Stimulated activated CD4-positive, alpha-beta T cell treated with anti-CD3 and anti-CD28 coated beads, Interleukin-4, amount 100 ng/mL, for 24 hours (primary cell): ENCODE measurements around the gene TMEM144.
"Not testable (repeated sequence)": the region's sequence is repeated elsewhere in the genome, so short reads cannot be mapped to it uniquely, and the experiment has no call there.

Experiments used
- DNase-seq: peaks from one replicate; pipeline ENCODE4 v3.0.0-alpha.2; 2020

TMEM144 gene

DNA sequence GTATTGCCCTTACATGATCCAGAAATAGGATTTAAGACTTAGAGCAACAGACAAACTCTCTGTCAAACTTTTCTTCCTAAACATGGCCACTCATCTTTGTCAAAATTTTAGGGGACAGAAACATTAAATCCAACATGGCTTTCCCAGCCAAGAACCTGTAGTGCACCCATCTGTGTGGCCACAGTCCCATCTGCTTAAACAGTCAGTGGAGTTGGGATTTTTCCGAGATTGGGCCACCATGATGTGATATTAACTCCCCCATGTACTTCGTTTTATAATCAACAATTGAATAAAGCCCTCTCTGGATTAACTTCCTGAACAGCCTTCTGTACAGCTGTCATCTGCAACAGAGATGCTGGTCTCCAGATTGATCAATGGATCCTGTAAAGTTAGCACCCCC is 28.9 kb downstream of the TMEM144 start:
- no peak for DNase-seq

DNA sequence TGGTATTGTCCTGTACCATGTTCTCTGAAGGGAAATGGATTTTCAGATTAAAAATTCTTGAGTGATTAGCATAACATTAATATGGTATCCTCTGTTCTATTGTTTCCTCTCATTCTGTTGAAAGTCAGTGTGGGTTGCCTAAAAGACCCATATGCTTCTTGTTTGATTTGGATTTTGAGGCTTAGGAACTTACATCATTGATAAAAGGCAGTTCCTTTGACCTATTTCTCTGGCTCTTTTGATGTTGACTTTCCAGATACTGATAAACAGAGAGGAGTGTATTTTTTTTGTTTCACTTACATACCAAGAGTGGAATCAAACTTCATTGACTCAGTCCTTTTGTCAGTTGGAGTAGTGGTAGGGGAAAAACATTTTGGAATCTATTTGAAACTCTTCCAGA is 32.8 kb downstream of the TMEM144 start:
- DNase-seq: no peak

DNA sequence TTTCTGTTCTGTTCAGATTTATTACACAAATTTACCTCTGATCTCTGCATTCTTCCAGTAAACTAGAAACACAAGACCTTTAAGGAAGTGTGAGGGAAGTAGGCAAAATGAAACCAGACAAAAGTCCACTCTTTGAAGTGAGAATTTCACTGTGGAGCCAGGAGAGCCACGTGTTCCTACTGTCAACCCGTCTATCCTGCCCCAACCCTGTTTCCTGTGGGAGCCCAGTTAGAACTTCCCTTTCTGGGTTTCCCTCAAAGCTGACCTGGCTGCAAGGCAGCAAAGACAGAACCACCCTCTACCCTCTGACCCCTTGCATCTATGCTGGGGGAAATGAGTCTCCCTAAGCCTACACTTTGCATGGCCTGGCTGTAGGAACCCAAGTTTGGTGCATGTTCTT is 40.0 kb downstream of the TMEM144 start:
- DNase-seq: no peak

DNA sequence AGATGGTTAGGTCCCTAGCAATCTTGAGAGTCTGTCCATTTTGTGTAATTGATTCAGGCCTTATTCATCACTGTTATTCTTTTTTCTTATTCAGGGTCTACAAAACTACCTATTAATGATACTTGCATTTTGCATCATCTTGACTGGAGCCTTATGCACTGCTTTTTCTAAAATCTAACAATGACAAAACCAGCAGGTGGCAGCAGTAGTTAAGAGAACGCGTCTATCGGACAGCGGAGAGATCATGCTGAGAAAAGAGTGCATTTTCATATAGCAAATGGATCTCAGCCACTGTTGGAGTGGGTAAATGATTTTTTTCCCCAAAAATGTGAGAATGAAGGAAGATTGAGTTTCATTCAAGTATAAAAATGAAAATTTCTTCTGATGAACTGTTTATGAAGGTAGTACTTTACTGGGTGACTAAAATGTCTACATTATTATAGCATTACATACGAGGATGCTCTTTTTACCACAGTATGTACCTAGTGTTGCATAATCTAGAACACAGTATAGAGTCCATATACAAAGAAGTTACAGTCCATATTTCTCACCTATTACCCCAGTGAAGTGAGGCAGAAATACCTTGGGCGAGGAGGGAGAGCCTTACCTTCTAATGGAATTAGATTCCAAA is 43.2 kb downstream of the TMEM144 start:
- peak; percentile 44 for DNase-seq

DNA sequence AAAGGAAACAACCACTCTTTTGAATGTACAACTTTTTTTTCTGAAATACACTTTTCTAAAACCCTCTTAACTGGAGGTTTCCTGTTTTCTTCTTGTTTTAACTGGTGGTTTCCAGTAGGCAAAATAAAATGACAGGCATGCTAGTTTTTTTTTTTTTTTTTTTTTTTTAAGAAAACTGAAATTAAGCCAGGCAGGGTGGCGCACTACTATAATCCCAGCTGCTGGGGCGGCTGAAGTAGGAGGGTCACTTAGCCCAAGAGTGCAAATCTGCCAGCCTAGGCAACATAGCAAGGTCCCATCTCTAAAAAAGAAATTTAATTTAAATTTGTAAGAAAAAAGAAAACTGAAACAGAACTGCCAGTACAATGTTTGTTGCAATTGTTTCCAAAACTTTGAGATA is 44.0 kb downstream of the TMEM144 start:
- no peak for DNase-seq

DNA sequence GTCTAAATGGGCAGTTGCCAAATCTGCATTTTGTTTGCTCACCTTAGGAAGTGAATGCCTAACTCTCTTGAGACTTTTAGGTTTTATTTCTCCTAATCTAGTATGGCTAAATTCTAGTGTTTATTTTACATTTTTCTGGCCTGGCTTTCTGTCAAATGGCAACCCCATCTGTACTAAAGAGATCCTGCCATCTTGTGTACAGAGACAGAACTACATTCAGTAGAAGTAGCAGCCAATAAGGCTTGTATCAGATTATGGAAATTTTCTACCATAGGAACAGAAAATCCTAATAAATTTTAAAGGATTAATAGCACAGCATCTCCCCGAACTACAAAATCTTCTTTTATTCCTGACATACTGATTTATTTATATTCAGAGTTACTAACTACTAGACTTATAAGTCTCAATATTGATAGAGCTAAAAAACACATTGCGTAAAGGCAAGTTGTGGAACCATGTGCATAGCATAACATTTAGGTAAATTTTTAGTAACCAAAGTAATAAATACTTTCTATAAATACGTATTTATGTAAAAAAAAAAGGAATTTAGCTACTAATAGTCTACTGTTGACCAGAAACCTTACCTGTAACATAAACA is 45.5 kb downstream of the TMEM144 start:
- no peak for DNase-seq

DNA sequence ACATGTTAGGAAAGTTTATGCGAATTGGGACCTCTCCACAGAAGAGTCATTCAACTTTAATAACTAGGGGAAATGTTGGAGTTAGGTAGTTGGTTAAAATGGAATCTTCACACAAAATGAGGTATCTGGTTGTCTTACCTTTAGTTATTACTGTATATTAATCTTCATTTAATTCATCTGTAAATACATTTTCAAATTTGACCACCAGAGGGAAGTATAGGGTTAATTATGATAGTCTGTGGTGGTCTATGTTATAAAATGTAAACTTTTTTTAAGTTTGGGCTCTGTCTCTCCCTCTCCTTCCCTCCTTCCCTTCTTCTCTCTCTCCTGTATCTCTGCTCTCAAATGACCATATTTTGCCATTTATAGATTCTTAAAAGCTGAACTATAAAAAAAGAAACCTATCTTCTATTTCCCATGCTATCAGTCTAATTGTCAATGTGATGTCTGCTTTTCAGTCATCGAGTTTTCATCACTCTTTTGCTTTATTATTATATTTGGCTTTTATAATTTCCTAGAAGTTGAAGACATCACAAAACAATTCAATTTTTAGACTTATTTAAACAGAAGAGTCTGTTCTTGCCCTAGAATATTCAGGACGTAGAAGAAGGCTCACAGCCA is 49.8 kb downstream of the TMEM144 start:
- DNase-seq: no peak

DNA sequence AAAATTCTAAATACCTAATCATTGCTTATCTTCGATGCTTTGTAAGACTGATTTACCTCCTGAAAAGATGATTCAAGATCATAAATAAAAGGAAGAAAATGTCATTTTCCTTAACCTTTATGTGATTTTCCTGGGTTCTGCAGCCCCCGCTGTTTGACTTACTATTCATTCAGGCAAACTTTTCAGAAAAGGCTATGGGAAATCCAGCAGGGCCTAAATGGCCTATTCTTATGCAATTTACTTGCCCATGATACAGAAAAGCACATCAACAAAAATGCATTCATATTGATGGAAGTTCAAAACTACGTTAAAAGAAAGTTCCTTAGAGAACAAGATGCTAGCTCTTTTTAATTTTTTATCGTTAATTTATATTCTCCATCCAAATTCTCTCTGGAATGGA is 51.2 kb downstream of the TMEM144 start:
- no peak for DNase-seq

DNA sequence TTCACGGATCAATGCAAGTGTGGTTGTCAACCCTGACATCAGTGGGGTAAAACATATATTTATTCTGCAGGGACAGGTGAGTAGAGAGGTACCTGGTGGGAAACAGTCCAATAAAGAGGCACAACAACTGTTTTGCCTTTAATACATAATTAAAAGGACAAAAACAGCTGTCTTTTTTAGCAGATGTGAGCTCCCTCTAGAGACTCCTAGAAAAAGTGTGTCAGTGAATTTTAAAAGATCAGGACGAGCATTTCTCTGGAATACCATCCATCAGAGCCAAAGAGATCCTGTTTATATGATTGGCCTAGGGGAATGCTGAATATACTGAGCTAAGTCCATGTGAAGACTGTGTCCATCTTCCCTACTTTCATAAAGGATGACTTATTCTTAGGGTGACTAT is 58.3 kb downstream of the TMEM144 start:
- DNase-seq: no peak

DNA sequence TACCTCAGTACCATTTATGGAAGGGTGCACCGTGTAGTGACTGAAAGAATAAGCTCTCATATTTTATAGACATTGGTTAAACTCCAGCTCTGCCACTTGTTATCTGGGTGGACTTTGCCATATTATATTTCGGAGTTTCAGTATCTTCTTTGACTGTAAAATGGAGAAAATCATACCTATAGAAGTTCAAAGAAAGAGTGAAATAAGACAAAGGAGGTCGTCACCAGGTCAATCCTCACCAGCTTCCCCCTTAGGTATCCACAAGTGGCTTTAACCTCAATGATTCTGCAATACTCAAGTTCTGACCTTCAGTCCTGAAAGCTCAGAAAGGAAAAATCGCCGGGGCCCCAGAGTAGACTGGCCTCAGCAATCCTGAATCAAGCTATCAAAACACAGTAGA is 64.3 kb downstream of the TMEM144 start:
- DNase-seq: no peak

DNA sequence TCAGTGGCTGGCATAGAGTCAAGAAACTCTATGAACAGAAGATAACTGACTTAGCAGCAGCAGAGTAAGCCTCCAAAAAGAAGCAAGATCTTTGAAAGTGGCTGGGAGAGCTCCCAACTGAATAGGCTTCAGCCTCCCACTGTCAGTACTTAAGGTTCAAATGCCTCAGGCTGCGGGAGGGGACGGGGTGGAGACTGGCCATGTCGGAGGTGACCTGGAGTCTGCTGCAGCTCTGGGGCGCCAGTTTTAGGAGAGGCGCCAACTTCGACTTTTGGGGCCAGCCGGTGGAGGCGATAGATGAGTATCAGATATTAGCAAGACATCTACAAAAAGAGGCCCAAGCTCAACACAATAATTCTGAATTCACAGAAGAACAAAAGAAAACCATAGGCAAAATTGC is 67.3 kb downstream of the TMEM144 start:
- no peak for DNase-seq

DNA sequence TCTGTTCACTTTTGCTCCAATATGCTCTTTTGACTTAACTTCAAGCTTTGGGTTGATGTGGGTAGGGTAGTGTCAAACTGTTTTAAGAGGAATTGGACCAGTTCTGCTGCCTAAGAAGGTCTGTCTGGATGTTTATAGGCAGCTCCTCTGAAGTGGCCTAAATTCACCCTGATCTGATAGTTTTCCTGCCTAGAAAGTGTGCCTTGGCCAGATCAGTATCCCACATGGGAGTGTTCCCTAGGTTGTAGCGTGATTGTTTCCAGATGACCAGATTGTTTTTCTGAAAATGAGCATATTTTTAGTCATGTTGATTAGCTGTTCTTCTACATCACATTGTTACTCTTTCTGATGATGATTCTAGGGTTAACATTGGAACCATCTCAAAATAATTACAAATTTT is 68.8 kb downstream of the TMEM144 start:
- not testable (repeated sequence) for DNase-seq

DNA sequence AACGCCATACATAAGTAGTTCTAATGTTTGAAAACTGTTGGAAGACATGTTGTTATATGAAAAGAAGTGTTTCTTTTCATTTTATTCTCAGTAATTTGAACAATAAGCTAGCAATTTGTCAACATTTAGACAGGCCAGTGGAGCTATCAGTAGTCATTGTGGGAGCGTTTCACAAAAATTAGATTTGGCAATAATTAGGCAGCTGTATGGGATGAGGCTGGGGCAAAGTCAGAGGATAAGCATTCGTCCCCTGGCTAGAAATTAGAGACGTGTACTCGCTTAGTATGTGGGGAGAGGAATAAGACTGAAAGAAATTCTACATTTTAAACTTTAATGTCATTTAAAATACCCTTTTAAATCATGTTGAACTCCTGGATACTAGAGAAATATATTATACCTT is 70.6 kb downstream of the TMEM144 start:
- no peak for DNase-seq

DNA sequence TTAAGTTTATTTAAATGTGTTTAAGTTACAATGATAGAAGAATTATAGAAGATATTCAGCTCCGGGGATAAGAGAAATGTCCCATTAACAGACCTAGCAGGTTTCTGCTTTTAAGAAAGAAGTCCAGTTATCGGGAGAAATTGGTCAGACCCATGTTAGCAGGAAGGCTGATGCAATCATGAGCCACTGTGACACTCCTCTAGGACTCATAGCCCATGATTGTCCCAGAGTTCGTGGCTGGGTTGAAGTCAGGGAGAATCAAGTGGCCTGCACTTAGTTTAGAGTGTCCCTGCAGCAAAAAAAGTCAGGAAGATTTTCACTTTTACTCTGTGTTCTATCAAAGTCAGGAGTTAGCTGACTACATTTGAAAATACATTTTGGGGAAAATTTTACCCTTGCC is 72.0 kb downstream of the TMEM144 start:
- no peak for DNase-seq

DNA sequence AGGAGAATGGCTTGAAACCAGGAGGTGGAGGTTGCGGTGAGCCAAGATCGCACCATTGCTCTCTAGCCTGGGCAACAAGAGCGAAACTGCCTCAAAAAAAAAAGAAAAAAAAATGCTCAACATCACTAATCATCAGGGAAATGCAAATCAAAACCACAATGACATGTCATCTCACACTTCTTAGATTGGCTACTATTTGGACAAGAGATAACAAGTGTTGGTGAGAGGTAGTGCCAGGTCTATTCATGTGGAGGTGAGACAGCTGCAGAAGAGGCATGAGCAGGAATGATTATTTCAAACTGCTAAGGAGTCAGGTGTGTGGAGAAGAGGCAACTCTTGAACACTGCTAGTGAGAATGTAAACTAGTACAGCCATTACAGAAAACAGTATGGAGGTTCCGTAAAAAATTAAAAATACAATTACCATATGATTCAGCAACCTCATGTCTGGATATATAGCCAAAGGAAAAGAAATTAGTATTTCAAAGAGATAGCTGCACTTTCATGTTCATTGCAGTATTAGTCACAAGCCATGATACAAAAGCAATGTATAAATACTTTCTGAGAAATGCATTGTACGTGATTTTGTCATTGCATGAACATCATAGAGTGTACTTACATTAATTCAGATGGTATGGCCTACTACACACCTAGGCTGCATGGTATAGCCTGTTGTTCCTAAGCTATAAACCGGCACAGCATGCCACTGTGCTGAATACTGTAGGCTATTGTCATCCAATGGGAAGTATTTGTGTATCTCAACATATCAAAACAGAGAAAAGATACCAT is 75.3 kb downstream of the TMEM144 start:
- DNase-seq: no peak

DNA sequence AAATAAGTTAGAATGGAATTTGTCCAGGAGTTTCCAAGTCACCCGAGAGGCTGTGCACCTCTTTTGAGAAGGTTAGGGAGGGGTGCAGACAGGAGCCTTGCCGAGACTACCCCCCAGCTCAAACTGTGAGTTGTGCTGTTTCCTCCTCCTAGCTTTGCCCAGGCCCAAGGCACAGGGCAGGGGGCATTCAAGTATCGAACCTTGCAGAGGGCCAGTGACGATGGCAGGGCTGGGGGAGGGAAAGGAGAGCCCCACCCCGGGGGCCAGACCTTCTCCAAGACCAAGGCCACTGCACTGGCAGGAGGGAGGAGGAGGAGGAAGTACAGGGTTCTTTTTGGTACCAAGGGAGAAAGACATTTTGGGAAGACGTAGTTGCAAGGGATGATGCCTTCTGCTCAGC is 80.6 kb downstream of the TMEM144 start:
- DNase-seq: no peak

DNA sequence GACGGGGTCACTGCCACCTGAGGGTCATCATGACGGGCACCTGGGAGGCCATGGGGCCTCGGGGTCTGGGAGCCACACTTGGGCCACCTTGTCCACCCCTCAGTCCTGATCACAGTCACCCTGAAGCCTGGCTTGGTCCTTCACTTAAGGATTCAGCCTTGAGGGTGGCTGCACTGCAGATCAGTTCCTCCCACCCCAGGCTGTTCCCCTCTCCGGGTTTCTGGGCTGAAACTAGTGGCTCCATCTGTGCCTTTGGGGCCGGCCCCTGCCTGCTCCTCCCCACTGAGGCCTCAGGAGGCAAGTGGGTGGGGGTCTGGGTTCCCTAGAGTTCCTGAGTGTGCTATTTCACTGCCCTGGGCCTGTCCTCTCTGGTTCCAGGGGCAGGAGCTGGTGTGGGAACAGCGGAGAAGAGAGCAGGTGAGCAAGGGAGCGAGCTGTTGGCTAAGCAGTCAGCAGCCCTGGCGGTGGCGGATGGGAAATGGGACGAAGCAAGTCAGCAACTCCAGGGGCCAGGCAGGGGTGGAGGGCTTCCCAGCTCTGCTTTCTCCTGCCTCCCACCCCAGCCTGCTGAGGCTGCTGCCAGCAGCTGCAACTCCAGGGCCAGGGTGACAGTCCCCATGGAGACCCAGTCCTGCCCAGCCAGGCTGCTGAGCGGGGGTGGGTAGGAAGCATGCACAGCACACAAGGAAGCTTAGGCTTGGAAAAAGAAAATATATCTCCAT is 81.2 kb downstream of the TMEM144 start:
- no peak for DNase-seq

DNA sequence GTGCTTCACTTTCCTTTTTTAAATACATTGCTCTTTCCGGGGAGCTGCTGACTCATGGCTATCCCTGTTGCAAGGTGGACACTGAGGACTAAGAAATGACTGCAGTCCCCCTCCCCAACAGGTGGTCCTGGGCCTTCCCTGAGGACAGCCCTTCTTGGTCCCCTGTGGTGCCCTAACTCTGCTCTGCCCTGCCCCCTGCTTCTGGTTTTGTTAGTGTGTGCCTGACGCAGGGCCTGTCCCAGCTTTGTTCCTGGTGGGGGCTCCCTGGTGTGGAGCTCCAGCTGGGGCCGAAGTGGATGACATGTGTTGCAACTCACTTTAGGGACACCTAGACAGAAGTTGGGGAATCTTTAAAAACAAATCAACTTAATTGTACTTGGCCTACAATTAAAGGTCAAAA is 81.9 kb downstream of the TMEM144 start:
- DNase-seq: no peak

DNA sequence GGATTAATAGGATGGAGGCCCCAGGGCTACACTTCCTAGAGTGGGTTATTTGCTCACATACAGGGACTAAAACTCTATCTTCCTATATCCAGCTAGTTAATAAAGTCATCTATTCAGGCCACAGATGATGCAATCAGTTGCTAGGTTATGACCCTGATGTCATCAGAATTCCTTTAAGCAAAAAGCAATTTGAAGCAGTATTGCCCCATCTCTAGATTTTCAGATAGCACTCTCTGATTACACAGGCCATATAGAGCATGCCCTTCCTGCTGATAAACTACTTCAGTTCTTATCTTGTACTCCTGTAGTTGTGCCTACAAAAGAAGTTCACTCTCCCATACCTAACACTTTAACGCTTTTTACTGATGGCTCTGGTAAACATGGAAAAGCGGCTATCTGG is 84.8 kb downstream of the TMEM144 start:
- no peak for DNase-seq

DNA sequence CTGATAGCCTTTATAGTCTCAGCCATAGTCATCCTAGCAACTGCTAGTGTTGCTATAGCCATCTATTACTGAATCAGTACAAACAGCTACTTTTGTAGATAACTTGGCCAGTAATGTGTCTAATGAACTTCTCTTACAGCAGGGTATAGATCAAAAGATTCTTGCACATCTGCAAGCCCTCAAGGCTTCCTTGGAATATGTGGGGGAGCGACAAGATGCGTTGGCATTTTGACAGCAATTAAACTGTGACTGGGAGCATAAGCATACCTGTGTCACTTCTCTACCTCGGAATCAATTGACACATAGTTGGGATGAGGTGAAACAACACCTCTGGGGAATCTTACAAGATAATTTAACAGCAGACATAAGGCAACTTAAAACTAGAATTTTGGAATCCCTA is 87.6 kb downstream of the TMEM144 start:
- DNase-seq: no peak

DNA sequence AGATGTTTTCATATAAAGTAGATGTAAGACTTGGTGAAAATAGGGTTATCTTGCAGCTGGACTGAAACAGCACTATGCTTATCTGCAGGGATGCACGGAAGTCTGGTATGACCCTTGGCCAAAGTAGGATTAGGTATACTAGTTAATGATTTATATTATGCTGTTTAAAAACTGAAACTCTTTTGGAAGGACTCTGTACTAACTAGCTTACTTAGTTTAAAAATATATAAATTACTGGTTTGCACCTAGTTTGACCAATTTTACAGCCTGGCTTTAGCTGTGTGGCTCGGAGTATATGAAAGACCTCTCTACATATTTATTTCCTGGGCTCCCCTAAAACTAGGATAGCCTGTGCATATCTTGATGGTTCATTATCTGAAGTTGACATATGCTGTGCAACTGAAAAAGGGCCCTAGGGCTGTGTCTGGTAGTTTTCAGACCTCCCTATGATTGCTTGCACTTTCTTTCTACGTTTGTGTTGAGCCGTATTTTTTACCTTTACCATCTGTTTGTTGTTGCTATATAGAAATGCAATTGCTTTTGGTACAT is 89.2 kb downstream of the TMEM144 start:
- no peak for DNase-seq

DNA sequence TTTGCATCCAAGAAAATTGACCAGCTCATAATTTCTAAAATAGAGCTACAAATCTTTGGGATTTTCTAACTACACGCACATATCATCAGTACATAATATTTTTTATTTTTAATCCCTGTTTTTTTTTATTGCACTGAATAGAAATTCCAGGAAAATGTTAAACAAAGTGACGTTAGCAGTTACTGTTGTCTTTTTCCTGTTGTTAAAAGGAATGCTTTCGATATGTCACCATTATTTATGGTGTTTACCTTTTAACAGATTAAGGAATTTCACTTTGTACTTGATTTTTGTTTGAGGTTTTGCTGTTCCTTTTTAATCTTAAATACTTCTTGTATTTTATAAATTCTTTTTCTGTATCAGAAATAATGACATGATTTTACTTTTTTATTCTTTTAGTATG is 89.7 kb downstream of the TMEM144 start:
- no peak for DNase-seq
